Amygdala (tissue), 56 donors: Measurements from ENCODE around the gene DNM3.
A peak's percentile ranks its signal among the peaks of the same experiment; 100 is the strongest.
"Not testable (repeated sequence)": the region's sequence is repeated elsewhere in the genome, so short reads cannot be mapped to it uniquely, and the experiment has no call there.

Experiments
- DNase-seq, 56 donors: peaks; one replicate each; lab custom pipeline; 2025; lab: John Stamatoyannopoulos, UW

Gene DNM3

DNA sequence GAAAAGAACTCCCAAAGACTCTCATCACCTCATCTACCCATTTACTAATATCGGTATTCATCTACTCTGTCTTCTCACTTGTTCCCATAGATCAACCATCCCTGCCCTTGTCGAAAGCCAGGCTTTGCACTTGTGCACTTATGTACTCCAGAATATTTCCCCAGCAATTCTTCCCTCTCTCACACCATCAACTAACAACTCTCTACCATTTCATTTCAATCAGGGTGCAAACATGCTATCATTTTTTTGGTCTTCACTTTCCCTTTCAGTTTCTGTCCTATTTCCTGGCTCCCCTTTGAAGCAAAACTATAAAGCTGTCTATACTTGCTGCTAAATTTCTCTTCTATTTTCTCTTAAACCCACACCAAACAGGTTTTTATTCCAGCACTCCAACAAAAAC is 585.9 kb downstream of the DNM3 start:
- peak in 1 of 56 donors; percentile 7 for DNase-seq

DNA sequence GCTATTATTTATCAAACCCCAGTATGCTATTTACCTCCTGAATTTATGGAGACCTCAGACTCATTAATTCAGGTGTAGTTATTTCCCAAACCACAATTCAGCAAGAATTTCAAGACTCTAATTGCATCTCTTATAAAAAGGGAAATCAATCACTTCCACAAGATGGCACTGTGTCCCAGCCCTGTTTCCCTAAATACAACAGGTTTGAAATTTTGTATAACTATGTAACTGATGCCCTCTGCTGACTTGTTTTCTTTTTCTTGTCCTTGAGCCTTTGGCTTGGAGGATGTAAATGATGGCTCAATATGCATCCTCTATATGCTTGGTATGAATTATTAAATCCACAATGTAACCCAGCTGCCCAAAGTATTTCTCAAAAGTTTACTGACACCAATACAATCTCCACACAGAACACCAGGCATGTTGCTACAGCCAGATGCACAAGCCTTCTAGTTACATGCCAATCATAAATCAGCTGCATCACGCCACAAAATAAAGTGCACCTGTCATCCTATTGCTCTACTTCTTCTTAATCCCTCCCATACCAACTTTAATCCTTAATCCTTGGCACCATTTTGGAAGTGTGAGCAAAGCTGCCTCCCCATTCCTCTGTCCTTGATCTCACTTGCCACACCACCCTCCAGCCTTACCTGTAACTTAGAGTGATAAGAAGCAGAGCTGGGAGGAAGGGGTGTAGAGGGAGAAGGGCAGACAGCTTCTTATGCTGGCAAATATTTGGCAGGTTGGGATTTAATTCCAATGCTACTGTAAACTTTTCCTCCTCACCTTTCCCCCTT is 588.2 kb downstream of the DNM3 start:
- DNase-seq, result peak in 7 of 56 donors; percentile 0 to 54 (median 11)

DNA sequence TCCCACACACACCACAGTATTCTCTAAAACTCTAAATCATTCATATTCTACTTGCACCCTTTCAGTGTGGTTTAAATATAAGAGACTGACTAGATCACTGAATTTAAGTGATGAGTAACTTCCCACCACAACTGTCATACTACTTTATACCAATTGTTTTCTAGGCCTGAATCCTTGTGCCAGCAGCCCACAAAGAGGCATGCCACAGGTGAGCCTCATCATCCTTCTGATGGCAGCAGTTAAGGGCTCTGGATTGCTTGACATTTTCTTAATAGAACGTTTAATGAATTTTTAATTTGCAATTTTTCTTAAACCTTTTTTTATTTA is 588.8 kb downstream of the DNM3 start:
- no peak for DNase-seq

DNA sequence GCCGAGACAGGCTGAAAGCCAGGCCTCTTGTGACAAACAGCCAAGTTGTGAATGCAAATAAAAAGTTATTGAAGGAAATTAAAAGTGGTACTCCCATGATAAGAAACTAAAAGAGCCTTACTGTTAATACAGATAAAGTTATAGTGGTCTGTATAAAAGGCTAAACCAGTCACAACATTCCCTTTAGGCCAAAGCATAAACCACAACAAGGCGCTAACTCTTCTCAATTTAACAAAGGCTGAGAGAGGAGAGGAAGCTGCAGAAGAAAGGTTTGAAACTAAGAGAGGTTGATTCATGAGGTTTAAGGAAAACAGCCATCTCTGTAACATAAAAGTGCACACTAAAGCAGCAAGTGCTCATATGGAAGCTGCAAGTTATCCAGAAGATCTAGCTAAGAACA is 589.9 kb downstream of the DNM3 start:
- DNase-seq, result no peak

DNA sequence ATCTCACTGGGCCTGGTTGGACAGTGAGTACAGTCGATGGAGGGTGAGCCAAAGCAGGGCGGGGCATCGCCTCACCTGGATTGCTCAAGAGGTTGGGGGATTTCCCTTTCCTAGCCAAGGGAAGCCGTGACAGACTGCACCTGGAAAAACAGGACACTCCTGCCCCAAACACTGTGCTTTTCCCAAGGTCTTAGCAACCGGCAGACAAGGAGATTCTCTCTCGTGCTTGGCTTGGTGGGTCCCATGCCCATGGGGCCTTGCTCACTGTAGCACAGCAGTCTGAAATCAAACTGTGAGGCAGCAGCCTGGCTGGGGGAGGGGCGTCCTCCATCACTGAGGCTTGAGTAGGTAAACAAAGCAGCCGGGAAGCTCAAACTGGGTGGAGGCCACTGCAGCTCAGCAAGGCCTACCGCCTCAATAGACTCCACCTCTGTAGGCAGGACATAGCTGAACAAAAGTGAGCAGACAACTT is 590.5 kb downstream of the DNM3 start:
- no peak for DNase-seq

DNA sequence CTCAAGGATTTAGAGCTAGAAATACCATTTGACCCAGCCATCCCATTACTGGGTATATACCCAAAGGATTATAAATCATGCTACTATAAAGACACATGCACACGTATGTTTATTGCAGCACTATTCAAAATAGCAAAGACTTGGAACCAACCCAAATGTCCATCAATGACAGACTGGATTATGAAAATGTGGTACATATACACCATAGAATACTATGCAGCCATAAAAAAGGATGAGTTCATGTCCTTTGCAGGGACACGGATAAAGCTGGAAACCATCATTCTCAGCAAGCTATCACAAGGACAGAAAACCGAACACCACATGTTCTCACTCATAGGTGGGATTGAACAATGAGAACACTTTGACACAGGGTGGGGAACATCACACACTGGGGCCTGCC is 595.9 kb downstream of the DNM3 start:
- DNase-seq, result not testable (repeated sequence)

DNA sequence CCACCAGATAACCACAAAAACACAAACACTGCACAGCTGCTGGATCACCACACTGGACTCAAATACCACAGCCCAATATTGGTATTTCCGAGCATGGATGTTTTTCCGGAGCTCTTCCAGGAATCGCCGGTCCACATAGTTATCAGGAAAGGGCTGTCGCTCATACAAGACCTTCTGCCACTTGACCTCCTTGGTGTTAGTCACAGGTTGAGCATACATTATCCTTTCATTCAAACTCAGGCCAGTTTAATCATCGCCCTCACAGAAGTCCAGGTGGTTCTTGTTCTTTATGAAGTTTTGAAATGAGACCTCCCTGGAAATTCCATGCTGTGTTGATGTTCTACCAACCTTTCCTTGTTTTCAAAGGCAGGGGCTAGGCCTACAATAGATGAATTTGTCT is 601.1 kb downstream of the DNM3 start:
- DNase-seq, result no peak

DNA sequence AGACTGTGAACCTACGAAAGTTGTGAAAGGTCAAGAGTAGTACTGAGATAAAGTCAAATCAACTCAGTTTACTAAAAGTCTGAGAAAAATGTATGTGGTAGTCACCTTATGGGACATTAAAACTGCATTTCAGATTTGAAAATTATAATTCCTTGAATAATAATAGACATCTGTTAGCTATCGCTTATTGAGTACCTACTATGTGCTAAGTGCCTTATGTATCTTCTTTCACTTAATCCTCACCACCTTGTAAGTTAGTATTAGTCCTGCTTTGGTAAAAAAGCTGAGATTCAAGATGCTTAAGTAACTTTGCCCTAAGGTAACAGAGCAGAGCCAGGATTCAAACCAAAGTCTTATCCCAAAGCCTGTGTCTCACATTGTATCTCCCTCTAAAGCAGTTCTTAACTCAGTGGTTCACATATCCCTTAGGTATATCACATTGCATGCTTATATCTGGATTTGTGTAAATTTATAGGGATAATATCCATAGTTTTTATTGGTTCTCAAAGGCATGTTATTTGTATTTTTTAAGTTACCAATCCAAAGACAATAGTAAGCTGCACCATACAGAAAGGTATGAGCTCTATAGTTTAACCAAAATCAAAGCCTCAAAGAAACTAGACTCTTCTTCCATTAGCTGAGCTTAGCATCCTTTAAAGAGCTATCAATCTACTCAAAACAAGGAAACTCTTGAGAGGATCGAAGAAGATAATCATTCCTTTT is 601.7 kb downstream of the DNM3 start:
- no peak for DNase-seq

DNA sequence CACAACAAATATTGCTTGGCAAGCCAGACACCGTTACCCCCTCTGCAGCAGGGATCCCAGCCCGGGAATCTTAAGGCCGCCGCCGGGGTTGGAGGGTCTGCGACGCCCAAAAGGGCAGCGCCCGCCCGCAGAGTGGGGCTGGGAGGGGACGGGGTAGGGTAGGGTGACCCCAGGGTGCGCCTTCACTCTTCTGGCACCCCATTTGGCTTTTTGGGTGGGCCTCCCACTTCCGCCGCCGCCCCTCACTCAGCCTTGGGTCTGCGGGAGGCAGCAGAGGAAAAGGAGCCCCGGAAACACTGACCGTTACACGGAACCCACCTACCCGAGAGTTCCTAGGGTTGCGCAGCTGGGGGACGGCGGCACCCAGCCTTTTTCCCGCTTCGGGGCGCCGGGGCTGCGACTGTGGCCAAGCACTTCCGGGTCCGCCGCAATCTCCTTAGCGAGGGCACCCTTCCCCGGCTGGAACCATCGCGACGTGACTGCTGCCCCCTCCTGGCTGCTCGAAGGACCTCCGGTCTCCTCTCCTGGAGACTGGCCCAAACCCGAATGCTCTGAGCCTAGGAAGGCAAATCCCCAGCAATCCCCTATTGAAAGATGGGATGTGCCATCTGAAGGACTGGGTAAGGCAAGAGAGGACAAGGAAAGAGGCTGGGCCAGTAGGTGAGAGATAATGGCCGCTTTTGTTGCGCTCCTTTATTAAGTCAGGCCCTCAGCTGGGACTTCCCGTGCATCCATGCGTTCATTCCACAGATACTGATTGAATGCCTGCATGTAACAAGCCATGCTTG is 602.6 kb downstream of the DNM3 start, which contains the start of gene PIGC:
TSS of gene PIGC (minus strand) at position 404 of the 788 bp plus-strand sequence. CDS start 1,447 bp downstream, outside the sequence.
- DNase-seq, result peak in 55 of 56 donors; percentile 10 to 92 (median 76)

DNA sequence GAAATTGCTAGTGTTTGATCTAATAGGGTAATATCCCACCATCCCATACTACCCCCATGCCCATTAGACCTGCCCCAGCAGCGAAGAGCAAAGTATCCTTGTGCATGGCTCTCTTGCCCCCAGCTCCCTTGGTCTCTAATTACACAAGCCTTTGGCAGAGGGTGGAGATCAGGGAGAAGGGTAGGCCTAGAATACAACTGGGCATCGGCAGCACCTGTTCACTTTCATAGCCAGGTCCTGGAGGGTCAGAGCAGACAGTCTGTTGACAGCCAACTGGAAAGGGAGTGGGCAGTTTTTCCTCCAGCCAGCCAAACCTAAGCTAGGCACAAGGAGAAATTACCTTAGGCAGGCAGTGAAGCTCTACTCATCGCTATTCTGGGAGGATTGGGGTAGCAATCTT is 605.2 kb downstream of the DNM3 start:
- DNase-seq, result no peak

DNA sequence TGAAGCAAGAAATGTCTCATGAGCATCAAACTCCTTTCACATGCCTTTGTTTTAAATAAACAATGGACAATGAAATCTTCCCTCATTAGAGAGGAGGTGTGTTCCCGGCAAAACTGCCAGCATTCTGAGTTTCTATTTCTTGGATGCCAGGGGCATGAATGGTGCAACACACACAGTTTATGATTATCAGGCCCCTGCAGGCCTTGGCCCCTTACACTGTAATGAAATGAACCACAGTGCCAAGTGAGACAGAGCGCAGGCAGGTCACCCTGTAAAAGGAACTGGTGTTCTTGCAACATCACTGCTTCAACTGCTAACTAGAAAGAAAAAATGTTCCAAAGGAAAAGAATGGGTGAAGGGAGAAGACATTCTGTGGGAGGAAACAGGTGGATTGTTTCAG is 606.3 kb downstream of the DNM3 start:
- DNase-seq, result no peak

DNA sequence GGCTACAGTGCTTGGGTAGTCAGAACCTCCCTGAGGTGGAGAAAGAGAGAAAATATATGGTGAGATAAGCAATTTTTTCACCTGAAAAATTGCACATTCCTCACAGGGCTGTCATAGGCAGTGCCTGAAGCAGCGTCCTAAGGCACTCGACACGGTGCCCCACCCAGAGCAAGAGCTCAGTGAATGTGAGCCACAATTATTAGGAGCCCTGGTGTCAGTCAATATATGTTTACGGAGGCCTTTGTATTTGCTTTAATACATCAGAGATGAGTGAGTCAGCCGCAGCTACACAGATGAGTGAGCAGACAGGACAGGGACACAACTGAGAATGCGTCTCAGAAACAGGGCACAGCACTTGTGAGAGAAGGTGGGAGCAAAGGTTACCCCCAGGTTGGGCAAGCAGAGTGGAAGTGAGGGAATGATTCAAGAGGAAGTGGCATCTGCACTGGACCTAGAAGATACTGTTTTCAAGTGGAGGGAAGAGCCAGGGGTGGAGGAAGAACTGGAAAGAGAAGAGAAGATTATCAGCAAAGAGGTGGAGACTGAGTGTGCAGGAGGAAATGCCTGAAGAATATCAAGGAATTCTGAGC is 607.8 kb downstream of the DNM3 start:
- no peak for DNase-seq

DNA sequence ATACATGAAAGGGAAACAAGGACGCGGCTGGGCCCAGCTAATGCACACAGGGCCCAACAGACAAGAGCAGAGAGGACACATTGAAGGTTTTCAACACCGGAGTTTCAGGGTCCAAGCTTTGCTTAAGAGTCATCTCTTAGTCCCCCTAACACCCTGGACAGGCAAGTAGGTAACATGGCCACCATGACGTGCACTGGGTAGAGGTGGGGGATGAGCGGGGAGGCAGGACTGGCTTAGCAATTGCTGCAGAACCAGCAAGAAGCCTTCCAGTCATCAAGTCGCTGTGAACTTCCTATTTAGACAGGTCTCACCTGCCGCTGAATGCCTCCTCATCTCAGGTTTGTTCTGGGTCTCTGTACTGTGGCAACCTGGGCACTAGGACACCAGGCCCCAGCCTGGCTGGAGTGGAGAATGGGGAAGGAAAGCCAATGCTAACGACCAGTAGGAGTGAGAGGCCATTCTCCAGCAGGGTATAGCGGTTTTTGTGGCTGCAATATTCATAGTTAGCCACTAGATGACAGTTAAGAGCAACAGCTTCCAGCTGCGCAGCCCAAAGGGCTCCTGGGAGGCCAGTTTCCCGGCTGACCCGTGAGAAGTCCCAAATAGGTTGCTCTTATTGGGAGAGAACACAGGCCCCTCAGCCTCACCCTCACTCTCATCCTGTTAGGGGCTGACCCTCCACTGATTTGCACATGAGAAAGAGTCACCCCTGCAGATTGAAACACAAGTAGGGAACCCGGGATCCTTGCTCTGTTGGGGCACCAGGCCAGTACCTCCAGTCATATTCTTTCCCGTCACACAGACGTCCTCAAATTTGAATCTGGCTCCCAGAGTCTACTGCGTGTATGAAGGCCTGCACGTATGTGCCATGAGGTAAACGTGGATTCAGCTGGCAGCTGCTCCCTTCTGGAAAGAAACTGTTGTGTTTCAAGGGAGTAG is 608.6 kb downstream of the DNM3 start:
- peak in 25 of 56 donors; percentile 1 to 48 (median 15) for DNase-seq

DNA sequence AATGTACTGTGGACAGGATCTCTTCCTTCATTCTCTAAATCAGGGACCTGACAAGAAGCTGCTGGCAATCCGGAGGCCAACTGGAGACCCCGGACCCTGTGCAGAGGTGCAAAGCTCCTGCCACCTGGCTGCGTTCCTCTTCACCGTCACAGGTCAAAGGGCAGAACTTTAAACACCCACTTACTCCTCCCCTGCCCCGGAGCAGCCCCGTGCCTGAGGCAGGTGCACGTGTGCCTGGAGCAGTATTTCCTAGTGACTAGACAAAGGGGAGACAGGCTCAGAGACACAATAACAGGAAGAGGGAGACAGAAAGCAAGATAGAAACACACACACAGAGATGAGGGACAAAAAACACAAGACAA is 609.2 kb downstream of the DNM3 start:
- no peak for DNase-seq

DNA sequence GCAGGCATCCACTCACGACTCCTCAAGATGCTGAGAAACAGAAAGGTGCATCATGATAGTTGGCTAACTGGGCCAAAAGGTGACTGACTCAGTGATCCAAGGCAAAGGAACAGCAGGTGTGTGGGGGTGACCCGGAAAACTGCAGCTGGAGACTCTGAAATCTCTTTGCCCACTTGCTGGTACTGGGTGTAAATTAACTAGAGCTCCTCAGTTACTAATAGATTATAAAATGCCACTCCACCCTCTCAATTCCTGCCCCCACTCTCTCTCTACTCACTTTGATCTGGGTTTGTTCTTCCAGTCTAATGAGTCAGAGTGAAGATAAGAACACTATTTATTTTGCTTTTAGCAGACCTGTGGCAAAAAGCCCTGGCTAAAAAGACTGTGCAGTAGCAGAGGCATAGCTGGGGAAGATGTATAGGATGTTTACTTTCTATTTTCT is 609.7 kb downstream of the DNM3 start:
- peak in 2 of 56 donors; percentile 0 to 7 for DNase-seq

DNA sequence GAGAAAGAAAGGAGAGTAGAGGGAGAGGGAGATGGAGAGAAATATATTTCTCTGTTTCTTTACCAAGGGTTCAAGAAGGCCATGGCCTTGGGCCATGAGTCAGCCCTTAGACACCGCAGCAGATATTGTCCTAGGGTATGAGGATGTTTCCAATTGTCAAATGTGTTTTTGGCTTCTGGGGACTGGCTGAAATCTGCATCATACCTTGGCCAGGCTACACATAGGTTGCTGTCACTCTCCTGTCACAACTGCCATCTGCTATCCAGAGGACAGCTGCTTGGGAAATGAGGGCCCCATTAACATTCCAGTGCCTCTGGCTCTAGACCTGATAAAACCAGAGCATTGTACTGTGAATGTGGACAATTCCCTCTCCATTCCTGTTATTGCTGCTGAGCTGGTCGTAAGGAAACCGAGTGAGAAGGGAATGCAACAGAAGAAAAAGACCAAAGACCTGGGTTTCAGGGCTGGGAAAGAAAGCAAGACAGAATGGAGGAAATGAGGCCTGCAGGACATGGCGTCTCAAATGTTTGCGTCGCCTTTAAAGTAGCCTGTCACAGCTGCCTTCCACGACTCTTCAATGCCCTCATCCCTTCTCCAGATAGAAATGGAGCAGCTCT is 611.3 kb downstream of the DNM3 start:
- no peak for DNase-seq

DNA sequence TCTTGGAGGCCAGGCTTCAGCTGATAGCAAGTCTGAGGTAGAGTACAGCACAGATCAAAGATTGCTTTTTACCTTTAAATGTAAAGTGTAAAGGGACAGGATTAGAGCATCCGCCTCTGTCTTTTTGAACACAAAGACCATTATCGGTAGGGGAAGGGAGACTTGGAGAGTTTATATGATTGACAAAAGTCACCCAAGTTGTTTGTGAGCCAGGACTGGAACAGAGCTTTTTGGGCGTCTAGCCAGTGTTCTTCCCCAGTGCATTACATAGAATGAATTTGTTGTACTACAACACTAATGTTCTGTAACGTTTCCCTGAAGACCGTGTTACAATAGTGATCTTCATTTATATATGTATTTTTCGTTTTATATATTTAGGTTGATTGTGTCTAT is 611.9 kb downstream of the DNM3 start:
- no peak for DNase-seq

DNA sequence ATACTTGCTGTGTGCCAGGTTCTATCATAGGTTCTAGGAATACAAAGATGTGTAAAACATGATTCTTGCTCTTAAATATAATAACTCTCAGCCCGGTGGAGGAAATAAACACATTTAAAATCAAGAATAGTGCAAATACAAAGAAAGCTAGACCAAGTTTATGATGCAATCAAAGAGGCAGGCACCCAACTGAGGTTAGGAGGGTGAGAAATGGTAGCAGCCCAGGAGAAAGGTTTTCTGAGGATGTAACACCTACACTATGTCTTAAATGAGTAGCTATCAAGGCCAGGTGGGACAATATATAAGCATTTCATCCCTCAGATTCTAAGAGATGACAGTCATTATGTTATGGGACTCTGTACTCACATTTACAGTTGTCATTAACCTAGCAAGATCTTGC is 612.3 kb downstream of the DNM3 start:
- no peak for DNase-seq

DNA sequence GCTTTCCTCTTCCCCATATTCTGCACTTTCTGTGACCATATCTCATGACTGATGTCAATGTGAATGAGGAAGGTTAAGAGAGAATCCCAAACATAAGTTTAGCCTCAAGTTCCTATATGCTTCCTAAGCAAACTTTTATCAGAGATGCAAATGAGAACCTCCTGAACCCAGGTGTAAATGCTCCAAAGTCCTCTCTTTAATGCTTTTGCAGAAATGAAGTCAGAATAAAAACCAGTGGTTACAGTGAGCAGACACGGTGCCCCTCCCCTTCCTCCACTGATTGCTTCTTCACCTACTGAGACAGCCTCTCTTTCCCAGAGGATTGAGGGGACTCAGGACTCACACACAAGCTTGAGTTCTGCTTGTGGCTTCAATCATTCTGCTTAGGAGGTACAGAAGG is 614.2 kb downstream of the DNM3 start:
- DNase-seq, result no peak
